HepG2 (cell line): ENCODE data around the gene RERE. TPM values are rescaled to one million over a fixed set of nuclear protein-coding genes. Genes with fewer than 3 reads are reported as not detected.

ENCODE experiments used
- HNF4A ChIP-seq: sonication (generic); formaldehyde crosslinking; IDR thresholded peaks from 2 replicates; pipeline ENCODE4 v1.4.0; 2020; ENCODE audit warnings: missing genetic modification reagents
- MBD4 ChIP-seq: IDR thresholded peaks from 2 replicates; pipeline ENCODE4 v1.6.1; 2012; ENCODE audit warnings: low read length, inconsistent platforms, borderline replicate concordance
- MLLT10 ChIP-seq: sonication (generic); formaldehyde crosslinking; IDR thresholded peaks from 2 replicates; pipeline ENCODE4 v1.4.0; 2020; ENCODE audit warnings: missing genetic modification reagents
- ZBTB44 ChIP-seq: sonication (generic); formaldehyde crosslinking; IDR thresholded peaks from 2 replicates; pipeline ENCODE4 v1.4.0; 2020; ENCODE audit warnings: missing genetic modification reagents
- ZNF318 ChIP-seq: sonication (generic); formaldehyde crosslinking; IDR thresholded peaks from 2 replicates; pipeline ENCODE4 v1.4.0; 2020; ENCODE audit warnings: mild to moderate bottlenecking, missing genetic modification reagents
- ZUFSP ChIP-seq: sonication (generic); formaldehyde crosslinking; IDR thresholded peaks from 2 replicates; pipeline ENCODE4 v1.9.0; 2021; ENCODE audit warnings: missing genetic modification reagents, mild to moderate bottlenecking, borderline replicate concordance
- polyA plus RNA-seq, 8 experiments: library from polyadenylated mRNA; depleted of rRNA in 3 of 8; stranded (reverse) in 7 of 8; unstranded in 1 of 8; fragments of >200 nt; fragmentation: Illumina TruSeq in 4 of 8; extraction: Trizol in 4 of 8; gene quantifications; 2 replicates each; pipeline versions ENCODE4 v1.2.1 to v1.2.3, GENCODE V29; 2011 to 2016; ENCODE audit warnings: low read depth in 4 of 8, missing spikeins in 1 of 8, mixed read lengths in 1 of 8; ENCODE audit not compliant: insufficient read depth in 1 of 8
- total RNA-seq, 5 experiments: library from RNA; depleted of rRNA; stranded (reverse); fragments of >200 nt; fragmentation: Illumina TruSeq; extraction: Trizol; gene quantifications; 2 replicates each; pipeline ENCODE4 v1.2.3, GENCODE V29; 2016; ENCODE audit warnings: low read depth in 1 of 5
- TF ChIP-seq, protein P1 (sequence below): sonication (generic); formaldehyde crosslinking; IDR thresholded peaks from 2 replicates; pipeline ENCODE4 v1.8.0; 2022; ENCODE audit warnings: mild to moderate bottlenecking, missing genetic modification reagents
- TF ChIP-seq, protein P2 (sequence below): sonication (generic); formaldehyde crosslinking; IDR thresholded peaks from 2 replicates; pipeline ENCODE4 v1.5.1; 2020; ENCODE audit warnings: mild to moderate bottlenecking, missing genetic modification reagents, borderline replicate concordance

Gene RERE
- total and polyA plus RNA-seq, 2 of the 13 experiments (the other 11 are each of a cell fraction or from before 2014, with no cell fraction given), result 18.3 to 21.9 TPM

DNA sequence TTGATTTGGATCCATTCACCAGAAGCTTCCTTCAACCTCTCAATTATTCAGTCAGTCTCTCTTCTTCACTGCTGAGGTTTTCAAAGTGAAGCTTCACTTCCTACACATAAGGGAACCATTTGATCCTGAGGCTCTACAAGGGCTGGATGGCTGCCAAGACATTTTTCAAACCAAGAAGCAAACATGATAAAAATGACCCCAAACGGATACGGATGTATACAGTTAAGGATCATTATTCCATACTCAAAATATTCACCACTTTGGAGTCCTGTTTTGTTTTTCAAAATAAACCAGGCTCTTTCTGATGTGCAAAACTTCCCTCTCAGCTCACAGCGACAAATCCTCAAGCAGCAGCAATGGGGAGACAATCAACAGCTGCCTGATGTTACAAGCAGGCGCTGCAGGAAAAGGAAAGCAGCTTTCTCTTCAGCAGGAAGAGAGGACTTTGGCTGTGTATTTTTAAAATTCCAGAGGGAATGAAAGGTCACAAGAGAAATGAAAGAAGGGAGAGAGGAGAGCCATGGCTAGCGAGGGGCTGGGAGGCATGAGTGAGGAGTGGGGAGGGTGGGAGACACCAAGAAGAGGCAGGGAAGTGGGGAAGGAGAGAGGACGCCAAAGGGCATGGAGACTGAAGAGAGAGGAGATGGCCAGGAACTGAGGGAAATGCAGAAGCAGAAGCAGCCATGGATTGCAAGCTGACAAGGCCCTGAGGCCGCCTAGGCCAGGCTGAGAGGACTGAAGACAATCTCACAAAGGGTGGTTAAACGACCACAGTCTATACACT lies 354.1 kb downstream of the RERE start (continued):
- TF ChIP-seq ZNF318 (CRISPR knock-in tag) (no peak), ZBTB44 (CRISPR knock-in tag) (no peak), ZUFSP (CRISPR knock-in tag) (no peak), MLLT10 (no peak), MBD4 (no peak), HNF4A (CRISPR knock-in tag) (peak; percentile 63)
- TF ChIP-seq, protein P1, sequence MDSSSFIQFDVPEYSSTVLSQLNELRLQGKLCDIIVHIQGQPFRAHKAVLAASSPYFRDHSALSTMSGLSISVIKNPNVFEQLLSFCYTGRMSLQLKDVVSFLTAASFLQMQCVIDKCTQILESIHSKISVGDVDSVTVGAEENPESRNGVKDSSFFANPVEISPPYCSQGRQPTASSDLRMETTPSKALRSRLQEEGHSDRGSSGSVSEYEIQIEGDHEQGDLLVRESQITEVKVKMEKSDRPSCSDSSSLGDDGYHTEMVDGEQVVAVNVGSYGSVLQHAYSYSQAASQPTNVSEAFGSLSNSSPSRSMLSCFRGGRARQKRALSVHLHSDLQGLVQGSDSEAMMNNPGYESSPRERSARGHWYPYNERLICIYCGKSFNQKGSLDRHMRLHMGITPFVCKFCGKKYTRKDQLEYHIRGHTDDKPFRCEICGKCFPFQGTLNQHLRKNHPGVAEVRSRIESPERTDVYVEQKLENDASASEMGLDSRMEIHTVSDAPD (CRISPR knock-in tag), result no peak
- TF ChIP-seq, protein P2, sequence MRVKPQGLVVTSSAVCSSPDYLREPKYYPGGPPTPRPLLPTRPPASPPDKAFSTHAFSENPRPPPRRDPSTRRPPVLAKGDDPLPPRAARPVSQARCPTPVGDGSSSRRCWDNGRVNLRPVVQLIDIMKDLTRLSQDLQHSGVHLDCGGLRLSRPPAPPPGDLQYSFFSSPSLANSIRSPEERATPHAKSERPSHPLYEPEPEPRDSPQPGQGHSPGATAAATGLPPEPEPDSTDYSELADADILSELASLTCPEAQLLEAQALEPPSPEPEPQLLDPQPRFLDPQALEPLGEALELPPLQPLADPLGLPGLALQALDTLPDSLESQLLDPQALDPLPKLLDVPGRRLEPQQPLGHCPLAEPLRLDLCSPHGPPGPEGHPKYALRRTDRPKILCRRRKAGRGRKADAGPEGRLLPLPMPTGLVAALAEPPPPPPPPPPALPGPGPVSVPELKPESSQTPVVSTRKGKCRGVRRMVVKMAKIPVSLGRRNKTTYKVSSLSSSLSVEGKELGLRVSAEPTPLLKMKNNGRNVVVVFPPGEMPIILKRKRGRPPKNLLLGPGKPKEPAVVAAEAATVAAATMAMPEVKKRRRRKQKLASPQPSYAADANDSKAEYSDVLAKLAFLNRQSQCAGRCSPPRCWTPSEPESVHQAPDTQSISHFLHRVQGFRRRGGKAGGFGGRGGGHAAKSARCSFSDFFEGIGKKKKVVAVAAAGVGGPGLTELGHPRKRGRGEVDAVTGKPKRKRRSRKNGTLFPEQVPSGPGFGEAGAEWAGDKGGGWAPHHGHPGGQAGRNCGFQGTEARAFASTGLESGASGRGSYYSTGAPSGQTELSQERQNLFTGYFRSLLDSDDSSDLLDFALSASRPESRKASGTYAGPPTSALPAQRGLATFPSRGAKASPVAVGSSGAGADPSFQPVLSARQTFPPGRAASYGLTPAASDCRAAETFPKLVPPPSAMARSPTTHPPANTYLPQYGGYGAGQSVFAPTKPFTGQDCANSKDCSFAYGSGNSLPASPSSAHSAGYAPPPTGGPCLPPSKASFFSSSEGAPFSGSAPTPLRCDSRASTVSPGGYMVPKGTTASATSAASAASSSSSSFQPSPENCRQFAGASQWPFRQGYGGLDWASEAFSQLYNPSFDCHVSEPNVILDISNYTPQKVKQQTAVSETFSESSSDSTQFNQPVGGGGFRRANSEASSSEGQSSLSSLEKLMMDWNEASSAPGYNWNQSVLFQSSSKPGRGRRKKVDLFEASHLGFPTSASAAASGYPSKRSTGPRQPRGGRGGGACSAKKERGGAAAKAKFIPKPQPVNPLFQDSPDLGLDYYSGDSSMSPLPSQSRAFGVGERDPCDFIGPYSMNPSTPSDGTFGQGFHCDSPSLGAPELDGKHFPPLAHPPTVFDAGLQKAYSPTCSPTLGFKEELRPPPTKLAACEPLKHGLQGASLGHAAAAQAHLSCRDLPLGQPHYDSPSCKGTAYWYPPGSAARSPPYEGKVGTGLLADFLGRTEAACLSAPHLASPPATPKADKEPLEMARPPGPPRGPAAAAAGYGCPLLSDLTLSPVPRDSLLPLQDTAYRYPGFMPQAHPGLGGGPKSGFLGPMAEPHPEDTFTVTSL (CRISPR knock-in tag), result peak; percentile 38; the same call in 1 of the 2 replicates
